ENCODE measurements around the gene ZNF423.

- TF ChIP-seq EZH2phosphoT487 (IDR thresholded peaks at IDR 0.05; ENCODE audit: insufficient read depth, low read depth) (no peak), EZH2 (IDR thresholded peaks at IDR 0.05; ENCODE audit: insufficient read depth, poor library complexity, severe bottlenecking) (no peak)
These were observed 373.2 kb downstream of the ZNF423 start for GRCh38 chr16:49482690-49483089.

Measured in GM23248 (cell line).